Subcutaneous adipose tissue (tissue), 4 donors: Measurements from ENCODE around the gene CPOX. TPM values are rescaled to one million over a fixed set of nuclear protein-coding genes. Genes with fewer than 3 reads are reported as not detected.

Source experiments
- total RNA-seq, 4 donors: library from RNA; depleted of rRNA; stranded (reverse); fragments of >200 nt; gene quantifications; one replicate each; pipeline ENCODE4 v1.1.0, GENCODE V29; 2016
- TF ChIP-seq, protein P1 (sequence below): fragments of 450-650 bp; IDR thresholded peaks from one replicate; pipeline ENCODE4 v1.5.1; 2016; ENCODE audit warnings: low read depth, mild to moderate bottlenecking, control low read depth, antibody characterized with exemption, moderate library complexity

CPOX gene
- 10 to 100 TPM; 10.8 to 33.2 (median 16.2) TPM for total RNA-seq

DNA sequence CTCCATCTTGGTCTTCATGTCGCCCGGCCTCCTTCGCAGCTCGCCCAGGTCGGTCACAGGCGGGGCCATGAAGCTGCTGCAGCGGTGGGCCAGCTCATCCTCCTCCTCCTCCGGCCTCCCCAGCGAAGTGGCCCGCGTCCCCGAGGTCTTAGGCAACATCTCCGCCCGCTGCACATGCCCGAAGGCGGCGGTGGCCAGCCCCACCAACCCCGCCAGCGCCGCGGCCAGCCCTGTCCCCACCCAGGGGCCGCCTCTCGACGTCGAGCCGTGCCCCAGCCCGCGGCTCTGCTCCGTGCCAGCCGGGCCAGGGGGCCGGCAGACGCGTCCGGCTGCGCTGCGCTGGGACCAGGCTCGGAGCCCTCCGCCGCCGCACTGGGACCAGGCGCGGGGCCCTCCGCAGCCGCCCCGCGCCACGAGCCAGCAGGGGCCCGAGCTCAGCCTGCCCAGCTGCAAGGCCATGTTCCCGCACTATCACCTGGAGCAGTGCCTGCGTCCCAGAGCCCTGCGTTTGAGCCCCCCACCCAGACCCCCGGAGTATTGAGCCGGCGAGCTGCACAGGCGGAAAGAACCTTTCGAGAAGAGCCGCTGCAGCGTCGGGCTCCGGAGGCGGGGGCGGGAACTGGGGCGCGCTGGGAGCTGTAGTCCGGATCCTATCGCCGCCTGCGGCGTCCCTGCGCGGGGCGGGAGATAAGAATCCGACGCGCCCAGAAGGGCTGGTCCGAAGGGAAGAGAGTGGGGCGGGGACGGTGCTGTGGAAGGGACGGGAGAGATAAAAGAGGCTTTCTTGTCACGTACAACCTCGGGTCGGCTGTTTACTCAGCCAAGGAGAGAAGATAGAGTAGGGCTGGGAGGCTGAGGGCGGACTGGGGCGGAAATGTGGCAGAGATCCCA lies at the start of gene CPOX:
Gene CPOX (minus strand): TSS at position 566 of the 891 bp plus-strand sequence. CDS start 107 bp downstream, at position 459.
- TF ChIP-seq, protein P1, sequence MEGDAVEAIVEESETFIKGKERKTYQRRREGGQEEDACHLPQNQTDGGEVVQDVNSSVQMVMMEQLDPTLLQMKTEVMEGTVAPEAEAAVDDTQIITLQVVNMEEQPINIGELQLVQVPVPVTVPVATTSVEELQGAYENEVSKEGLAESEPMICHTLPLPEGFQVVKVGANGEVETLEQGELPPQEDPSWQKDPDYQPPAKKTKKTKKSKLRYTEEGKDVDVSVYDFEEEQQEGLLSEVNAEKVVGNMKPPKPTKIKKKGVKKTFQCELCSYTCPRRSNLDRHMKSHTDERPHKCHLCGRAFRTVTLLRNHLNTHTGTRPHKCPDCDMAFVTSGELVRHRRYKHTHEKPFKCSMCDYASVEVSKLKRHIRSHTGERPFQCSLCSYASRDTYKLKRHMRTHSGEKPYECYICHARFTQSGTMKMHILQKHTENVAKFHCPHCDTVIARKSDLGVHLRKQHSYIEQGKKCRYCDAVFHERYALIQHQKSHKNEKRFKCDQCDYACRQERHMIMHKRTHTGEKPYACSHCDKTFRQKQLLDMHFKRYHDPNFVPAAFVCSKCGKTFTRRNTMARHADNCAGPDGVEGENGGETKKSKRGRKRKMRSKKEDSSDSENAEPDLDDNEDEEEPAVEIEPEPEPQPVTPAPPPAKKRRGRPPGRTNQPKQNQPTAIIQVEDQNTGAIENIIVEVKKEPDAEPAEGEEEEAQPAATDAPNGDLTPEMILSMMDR: no peak

DNA sequence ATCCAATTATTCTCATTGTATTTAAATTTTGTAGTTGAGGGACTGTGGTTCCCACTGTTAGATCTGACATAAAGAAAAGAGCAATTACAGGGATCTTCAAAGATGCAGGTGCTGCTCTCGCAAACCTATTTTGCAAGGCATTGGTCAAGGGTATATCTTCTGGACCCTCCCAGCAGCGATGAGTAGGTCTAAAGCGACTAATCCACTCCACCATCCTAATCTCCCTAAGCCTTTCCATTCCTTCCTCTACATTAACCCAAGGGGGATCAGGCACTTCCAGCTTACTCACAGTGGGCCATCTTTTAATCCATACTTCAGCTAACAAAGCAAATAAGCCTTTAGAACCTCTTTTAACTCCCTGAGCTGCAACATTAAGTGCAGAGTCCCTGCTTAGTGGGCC lies 37.0 kb upstream of the CPOX start:
- TF ChIP-seq, protein P1: no peak

DNA sequence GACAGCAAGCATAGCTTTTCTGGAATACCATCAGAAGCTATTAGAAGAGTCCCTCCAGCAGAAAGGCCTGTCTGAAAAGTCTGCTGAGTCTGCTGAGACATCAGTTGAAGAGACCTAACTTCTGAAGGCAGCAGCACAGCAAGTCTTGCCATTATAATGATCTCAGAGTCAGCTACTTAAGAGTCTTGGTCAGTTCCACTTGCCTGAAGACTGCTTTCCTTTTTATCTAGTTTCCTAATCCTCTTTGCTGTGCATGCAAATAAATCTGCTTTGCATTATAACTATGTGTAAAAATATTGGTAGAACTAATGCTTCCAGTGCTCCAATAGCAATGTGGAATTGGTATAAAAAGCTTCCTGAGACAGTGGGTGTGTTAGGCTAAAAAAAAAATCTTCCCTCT lies 34.9 kb upstream of the CPOX start:
- TF ChIP-seq, protein P1: no peak

DNA sequence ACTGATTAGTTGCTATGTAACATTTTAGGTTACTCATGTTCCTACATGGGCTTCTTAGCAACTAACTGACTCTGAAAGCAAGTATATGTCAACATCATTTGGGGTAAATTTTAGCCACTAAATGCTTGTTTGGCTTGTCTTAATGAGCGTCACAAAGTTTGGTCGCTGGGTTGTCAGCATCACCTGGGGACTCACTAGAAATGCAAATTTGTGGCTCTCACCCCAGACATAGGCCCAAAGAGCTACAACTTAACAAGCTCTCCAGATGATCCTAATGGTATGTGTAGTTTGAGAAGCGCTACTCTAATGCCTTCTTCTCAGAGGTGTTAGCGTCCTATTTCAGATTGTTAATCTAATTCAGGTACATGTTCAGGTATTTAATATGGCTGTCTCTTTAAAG lies 32.7 kb upstream of the CPOX start:
- TF ChIP-seq, protein P1: no peak

DNA sequence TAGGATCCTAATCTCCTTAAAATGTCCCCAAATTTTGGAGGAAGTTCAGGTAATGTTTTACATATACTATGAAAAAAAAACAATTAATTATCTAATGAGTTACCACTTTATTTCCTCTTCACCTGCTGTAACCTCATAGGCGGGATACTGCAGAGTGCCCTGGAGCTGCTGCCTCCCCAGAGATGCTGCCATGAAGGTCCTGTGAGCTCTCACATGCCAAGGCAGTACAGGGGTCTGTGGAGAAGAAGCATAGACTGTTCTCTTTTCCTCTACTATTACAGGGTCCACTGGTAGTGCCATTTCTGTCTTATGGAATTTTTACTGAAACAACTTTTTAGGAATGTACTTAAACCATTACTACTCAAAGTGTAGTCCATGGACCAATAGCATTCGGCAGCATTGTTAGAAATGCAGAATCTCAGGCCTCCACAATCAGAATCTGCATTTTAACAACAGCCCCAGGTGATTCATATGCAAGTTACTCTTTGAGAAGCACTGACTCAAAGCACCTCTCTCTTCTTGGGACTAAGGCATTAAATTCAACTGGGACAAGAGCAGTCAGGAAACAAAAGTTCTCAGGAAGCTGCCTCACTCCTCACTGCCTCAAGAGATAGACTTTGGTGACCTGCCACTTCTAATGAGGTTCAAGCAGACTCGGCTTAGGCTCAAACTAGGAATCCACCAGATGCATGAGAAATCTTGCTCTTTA lies 30.3 kb upstream of the CPOX start:
- TF ChIP-seq, protein P1: no peak

DNA sequence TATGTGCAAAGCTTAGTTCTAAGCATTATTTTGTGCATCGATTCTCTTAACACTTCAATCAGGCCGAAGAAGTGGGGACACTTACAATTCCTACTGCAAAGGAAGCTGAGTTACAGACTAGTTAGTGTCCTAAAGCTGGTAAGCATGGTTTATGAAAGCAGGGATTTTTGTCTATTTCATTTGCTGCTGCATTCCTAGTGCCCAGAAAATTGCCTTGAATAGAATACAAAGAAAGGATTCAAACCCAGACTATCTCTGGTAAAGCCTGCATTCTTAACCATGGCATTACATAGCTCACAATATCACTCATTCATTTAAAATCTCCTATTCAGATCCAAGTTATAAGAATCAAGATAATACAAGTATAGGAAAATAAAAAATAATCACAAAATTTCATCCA lies 24.4 kb upstream of the CPOX start:
- TF ChIP-seq, protein P1: no peak

DNA sequence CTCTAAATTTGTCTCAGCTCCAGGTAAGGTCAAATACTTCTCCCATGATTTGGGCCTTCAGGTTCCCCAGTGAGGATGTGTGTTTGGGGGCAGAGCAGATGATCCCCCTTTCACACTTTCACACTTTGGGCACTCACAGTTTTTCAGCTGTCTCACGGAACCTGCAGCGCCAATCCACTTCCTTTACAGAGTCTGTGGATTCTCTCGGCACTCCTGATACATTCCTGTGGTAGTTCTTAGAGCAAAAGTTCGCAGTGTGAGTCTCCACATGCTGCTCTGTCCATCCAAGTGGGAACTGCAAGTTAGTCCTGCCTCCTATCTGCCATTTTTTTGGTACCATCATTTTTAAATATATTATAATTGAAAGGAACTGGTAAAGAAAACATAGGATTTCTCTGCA lies 20.2 kb upstream of the CPOX start:
- TF ChIP-seq, protein P1: no peak
